ENCODE data around the gene POP4.

Gene POP4

DNA sequence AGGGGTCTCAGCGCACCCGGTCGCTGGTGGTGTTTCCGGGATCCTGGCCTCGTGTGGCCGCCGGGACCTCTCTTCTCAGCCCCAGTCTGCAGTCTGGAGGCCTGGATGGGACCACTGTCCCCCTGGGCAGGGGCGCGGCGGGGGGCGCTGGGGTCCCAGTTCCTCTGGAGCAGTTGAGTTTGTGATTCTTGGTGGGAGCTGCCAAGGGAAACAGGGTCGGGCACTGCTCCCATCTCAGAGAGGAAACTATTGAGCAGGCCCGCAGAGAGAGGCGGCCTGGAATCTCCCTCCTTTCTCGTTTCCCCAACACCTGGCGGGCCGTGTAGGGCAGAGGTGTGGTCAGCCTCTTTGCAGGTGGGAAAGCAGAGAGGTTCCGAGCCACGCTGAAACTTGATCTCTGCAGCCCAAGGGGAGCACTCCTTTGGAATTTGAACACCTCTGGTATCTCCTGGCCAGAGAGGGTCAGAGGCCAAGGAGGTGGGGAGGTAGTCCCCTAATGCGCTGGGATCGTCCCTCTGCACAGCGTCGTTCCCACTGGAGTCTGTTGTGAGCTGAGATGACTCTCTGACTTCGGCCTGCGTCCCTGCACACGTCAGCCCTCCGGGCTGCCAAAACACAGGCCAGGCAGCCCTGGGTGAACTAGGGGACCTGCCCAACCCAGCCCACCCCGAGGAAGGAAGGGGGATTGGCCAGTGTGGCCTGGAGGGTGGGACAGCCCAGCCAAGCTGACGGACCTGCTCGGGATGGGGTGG is 59.9 kb downstream of the POP4 start:
- Mint-ChIP-seq H3K27me3 (no peaks in the 10 kb centered on the region), H3K4me1 (peaks cover 47% of the 10 kb centered on the region), H3K27ac (ENCODE audit: low read depth) (peak overlapping the region; percentile 91), H3K4me3 (peak overlapping the region; percentile 90), H3K9me3 (no peaks in the 10 kb centered on the region), H3K36me3 (ENCODE audit: insufficient read depth) (peaks cover 10% of the 10 kb centered on the region)
- DNase-seq (ENCODE audit: low spot score in 2 of 2) (no peak), ATAC-seq (replicated peaks; ENCODE audit: extremely low read depth, poor library complexity, severe bottlenecking) (peak; percentile 11)
